IMR-90 (cell line): Measurements from ENCODE around the gene PPL. TPM values are rescaled to one million over a fixed set of nuclear protein-coding genes. Genes with fewer than 3 reads are reported as not detected.

Source experiments
- ATAC-seq: fragments of 200-7000 bp; cut with Tn5 transposase; 2 replicates; pipeline ENCODE4 v1.9.1; 2020; ENCODE audit warnings: low read depth, mild to moderate bottlenecking, moderate library complexity
- BruUV-seq: library from RNA; stranded (reverse); fragments of 400-500 nt; replicated peaks from 2 replicates; lab custom pipeline; 2021; lab: Mats Ljungman, UMichigan
- CTCF ChIA-PET: fragments of 300-600 bp; formaldehyde crosslinking; extraction: SDS; loops from one replicate; lab custom pipeline; 2021; ENCODE audit warnings: antibody characterized with exemption; lab: Yijun Ruan, JAX
- POLR2A ChIA-PET: fragments of 300-600 bp; sonication (Branson Sonifier 250); formaldehyde crosslinking; loops from one replicate; lab custom pipeline; 2022; ENCODE audit warnings: antibody characterized with exemption; ENCODE audit not compliant: unreplicated experiment; lab: Charles Lee
- DNase-seq: peaks from one replicate; pipeline ENCODE4 v3.0.0; 2013
- H2AFZ ChIP-seq: replicated peaks from 2 replicates; pipeline ENCODE3; 2013; ENCODE audit warnings: low read length, mild to moderate bottlenecking; ENCODE audit not compliant: poor library complexity
- H2AK5ac ChIP-seq: 2 replicates; pipeline ENCODE4 v1.6.1; 2013; ENCODE audit warnings: low read depth, low read length, inconsistent platforms
- H2AK9ac ChIP-seq: replicated peaks from 2 replicates; pipeline ENCODE3; 2013; ENCODE audit warnings: mild to moderate bottlenecking, low read depth, low read length, moderate library complexity; ENCODE audit not compliant: poor library complexity
- H2BK120ac ChIP-seq: 2 replicates; pipeline ENCODE4 v1.6.1; 2013; ENCODE audit warnings: low read depth, low read length, inconsistent platforms
- H2BK15ac ChIP-seq: 3 replicates; pipeline ENCODE4 v1.6.1; 2013; ENCODE audit warnings: low read depth, low read length, inconsistent platforms
- H2BK20ac ChIP-seq: 2 replicates; pipeline ENCODE4 v1.6.1; 2013; ENCODE audit warnings: low read depth, mild to moderate bottlenecking, inconsistent platforms, low read length, moderate library complexity
- H2BK5ac ChIP-seq: 2 replicates; pipeline ENCODE4 v1.6.1; 2013; ENCODE audit warnings: mild to moderate bottlenecking, low read depth, low read length, inconsistent platforms; ENCODE audit not compliant: poor library complexity, severe bottlenecking
- H3K14ac ChIP-seq: replicated peaks from 2 replicates; pipeline ENCODE4 v1.6.1; 2013; ENCODE audit warnings: low read depth, low read length, inconsistent platforms
- H3K18ac ChIP-seq: 2 replicates; pipeline ENCODE4 v1.6.1; 2013; ENCODE audit warnings: low read depth, low read length, control low read depth
- H3K23ac ChIP-seq: 2 replicates; pipeline ENCODE4 v1.6.1; 2013; ENCODE audit warnings: low read depth, low read length, inconsistent platforms
- H3K27ac ChIP-seq: 2 replicates; pipeline ENCODE4 v1.5.1; 2013; ENCODE audit warnings: mild to moderate bottlenecking, control low read depth, low read length; ENCODE audit not compliant: insufficient read depth
- H3K27me3 ChIP-seq: 2 replicates; pipeline ENCODE4 v1.6.1; 2013; ENCODE audit warnings: low read length; ENCODE audit not compliant: control insufficient read depth, insufficient read depth
- H3K36me3 ChIP-seq: 2 replicates; pipeline ENCODE4 v1.6.1; 2013; ENCODE audit warnings: low read length, mixed read lengths; ENCODE audit not compliant: control insufficient read depth, insufficient read depth
- H3K4ac ChIP-seq: 2 replicates; pipeline ENCODE4 v1.6.1; 2013; ENCODE audit warnings: low read depth, low read length, inconsistent platforms
- H3K4me1 ChIP-seq: 2 replicates; pipeline ENCODE4 v1.6.1; 2013; ENCODE audit warnings: low read length, mixed read lengths; ENCODE audit not compliant: control insufficient read depth, insufficient read depth
- H3K4me2 ChIP-seq: 2 replicates; pipeline ENCODE4 v1.6.1; 2013; ENCODE audit warnings: low read depth, mild to moderate bottlenecking, control low read depth, low read length, moderate library complexity
- H3K4me3 ChIP-seq: 2 replicates; pipeline ENCODE4 v1.5.1; 2013; ENCODE audit warnings: low read depth, mild to moderate bottlenecking, control low read depth, low read length, moderate library complexity; ENCODE audit not compliant: insufficient read depth
- H3K56ac ChIP-seq: 2 replicates; pipeline ENCODE4 v1.6.1; 2013; ENCODE audit warnings: low read length, inconsistent platforms; ENCODE audit not compliant: insufficient read depth; ENCODE audit errors: extremely low read depth
- H3K79me1 ChIP-seq, 2 experiments: 2 replicates each; pipeline ENCODE4 v1.6.1; 2013; ENCODE audit warnings: low read length in 2 of 2, inconsistent platforms in 1 of 2, low read depth in 1 of 2
- H3K9ac ChIP-seq: 2 replicates; pipeline ENCODE4 v1.6.1; 2013; ENCODE audit warnings: low read depth, low read length, control low read depth
- H3K9me1 ChIP-seq: 2 replicates; pipeline ENCODE4 v1.6.1; 2013; ENCODE audit warnings: low read length, inconsistent platforms; ENCODE audit not compliant: insufficient read depth
- H3K9me3 ChIP-seq: 2 replicates; pipeline ENCODE4 v1.6.1; 2013; ENCODE audit warnings: low read length; ENCODE audit not compliant: control insufficient read depth, insufficient read depth
- H4K20me1 ChIP-seq: 2 replicates; pipeline ENCODE4 v1.6.1; 2013; ENCODE audit warnings: low read length, inconsistent platforms; ENCODE audit not compliant: insufficient read depth
- H4K5ac ChIP-seq: 2 replicates; pipeline ENCODE4 v1.6.1; 2013; ENCODE audit warnings: mild to moderate bottlenecking, low read depth, low read length, control low read depth
- H4K8ac ChIP-seq, 2 experiments: 2 replicates each; pipeline ENCODE4 v1.6.1; 2013; ENCODE audit warnings: low read depth in 2 of 2, low read length in 2 of 2, control low read depth in 1 of 2, inconsistent platforms in 1 of 2
- H4K91ac ChIP-seq: 2 replicates; pipeline ENCODE4 v1.6.1; 2013; ENCODE audit warnings: low read depth, low read length, inconsistent platforms; ENCODE audit not compliant: insufficient read depth
- BHLHE40 ChIP-seq: fragments of 150-350 bp; IDR thresholded peaks from 2 replicates; pipeline ENCODE4 v1.6.1; 2016; ENCODE audit warnings: mild to moderate bottlenecking, low read depth, low read length
- CTCF ChIP-seq: conservative IDR thresholded peaks from 2 replicates; pipeline ENCODE4 v1.5.1; 2012; ENCODE audit warnings: mild to moderate bottlenecking, low read depth, low read length, improper control_type of control experiment
- FOS ChIP-seq: fragments of 150-350 bp; IDR thresholded peaks from 2 replicates; pipeline ENCODE4 v1.6.1; 2016; ENCODE audit warnings: low read depth, low read length
- MAFK ChIP-seq: IDR thresholded peaks from 2 replicates; pipeline ENCODE4 v1.6.1; 2012; ENCODE audit warnings: low read depth, low read length, improper control_type of control experiment
- MAZ ChIP-seq: IDR thresholded peaks from 2 replicates; pipeline ENCODE4 v1.6.1; 2012; ENCODE audit warnings: low read depth, mild to moderate bottlenecking, low read length, improper control_type of control experiment, moderate library complexity, borderline replicate concordance
- MXI1 ChIP-seq: IDR thresholded peaks from 2 replicates; pipeline ENCODE4 v1.6.1; 2012; ENCODE audit warnings: low read depth, mild to moderate bottlenecking, low read length, moderate library complexity, borderline replicate concordance
- NFE2L2 ChIP-seq: fragments of 150-350 bp; IDR thresholded peaks from 2 replicates; pipeline ENCODE4 v1.6.1; 2016; ENCODE audit warnings: low read depth, mild to moderate bottlenecking, low read length
- POLR2A ChIP-seq: IDR thresholded peaks from 2 replicates; pipeline ENCODE4 v1.6.1; 2012; ENCODE audit warnings: mild to moderate bottlenecking, low read depth, low read length
- RAD21 ChIP-seq: IDR thresholded peaks from 2 replicates; pipeline ENCODE4 v1.6.1; 2012; ENCODE audit warnings: low read length, improper control_type of control experiment
- RCOR1 ChIP-seq: IDR thresholded peaks from 2 replicates; pipeline ENCODE4 v1.6.1; 2012; ENCODE audit warnings: mild to moderate bottlenecking, low read length, improper control_type of control experiment; ENCODE audit not compliant: insufficient replicate concordance
- RFX5 ChIP-seq: IDR thresholded peaks from 2 replicates; pipeline ENCODE4 v1.8.0; 2012; ENCODE audit warnings: low read depth, mild to moderate bottlenecking, low read length, moderate library complexity
- SMC3 ChIP-seq: fragments of 150-350 bp; IDR thresholded peaks from 2 replicates; pipeline ENCODE4 v1.6.1; 2016; ENCODE audit warnings: low read depth, mild to moderate bottlenecking, antibody characterized with exemption, low read length, moderate library complexity
- WGBS, 2 experiments: methylation state at CpG; one replicate each; pipeline versions ENCODE4 v1.1.5 to v1.1.7; 2013; ENCODE audit warnings: missing lambda C conversion rate in 2 of 2; ENCODE audit not compliant: insufficient read length in 1 of 2; ENCODE audit errors: extremely low coverage in 2 of 2; 5-methylcytosine and 5-hydroxymethylcytosine counted together
- dilution Hi-C: fragments of 300-500 bp; cut with HindIII; formaldehyde crosslinking; loops from one replicate; pipeline ENCODE4 v1.14.3; 2018; ENCODE audit warnings: low sequenced_read_pairs; ENCODE audit not compliant: unreplicated experiment
- in situ Hi-C: fragments of 300-500 bp; cut with MboI; formaldehyde crosslinking; loops from 3 replicates; pipeline ENCODE4 v1.14.3; 2019; ENCODE audit warnings: low sequenced_read_pairs, inconsistent platforms, mixed read lengths
- intact Hi-C: fragments of 100-400 bp; cut with micrococcal nuclease; formaldehyde crosslinking; loops from 2 replicates; pipeline ENCODE4 v1.10.0; 2022
- polyA plus RNA-seq, 3 experiments: library from polyadenylated mRNA; depleted of rRNA; stranded (reverse); fragments of >200 nt; gene quantifications; 2 replicates each; pipeline ENCODE4 v1.2.3, GENCODE V29; 2012; ENCODE audit warnings: low replicate concordance in 1 of 3
- total RNA-seq: library from RNA; depleted of rRNA; stranded (reverse); fragments of >200 nt; gene quantifications from 2 replicates; pipeline ENCODE4 v1.2.3, GENCODE V29; 2012
- TF ChIP-seq, protein P1 (sequence below): fragments of 150-350 bp; IDR thresholded peaks from 2 replicates; pipeline ENCODE4 v1.6.1; 2016; ENCODE audit warnings: low read depth, mild to moderate bottlenecking, low read length, moderate library complexity, borderline replicate concordance

The PPL gene
- total and polyA plus RNA-seq, 2 of the 4 experiments (the other 2 are of a cell fraction) = 0.34 to 0.36 TPM

GRCh38 chr16:4895366-4895765 is 41.6 kb downstream of the PPL start:
- H2BK20ac ChIP-seq = no peak overlapping the region
- H3K18ac ChIP-seq = no peak overlapping the region
- no peak overlapping the region for H2AK5ac ChIP-seq
- dilution Hi-C loops (no loop called here), in situ Hi-C loops (no loop called here), intact Hi-C loops (no loop called here)
- TF ChIP-seq, protein P1, sequence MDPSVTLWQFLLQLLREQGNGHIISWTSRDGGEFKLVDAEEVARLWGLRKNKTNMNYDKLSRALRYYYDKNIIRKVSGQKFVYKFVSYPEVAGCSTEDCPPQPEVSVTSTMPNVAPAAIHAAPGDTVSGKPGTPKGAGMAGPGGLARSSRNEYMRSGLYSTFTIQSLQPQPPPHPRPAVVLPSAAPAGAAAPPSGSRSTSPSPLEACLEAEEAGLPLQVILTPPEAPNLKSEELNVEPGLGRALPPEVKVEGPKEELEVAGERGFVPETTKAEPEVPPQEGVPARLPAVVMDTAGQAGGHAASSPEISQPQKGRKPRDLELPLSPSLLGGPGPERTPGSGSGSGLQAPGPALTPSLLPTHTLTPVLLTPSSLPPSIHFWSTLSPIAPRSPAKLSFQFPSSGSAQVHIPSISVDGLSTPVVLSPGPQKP = no peak
- TF ChIP-seq MAZ = no peak
- no peak for TF ChIP-seq POLR2A
- no peak for TF ChIP-seq RFX5
- no peak for TF ChIP-seq FOS
- no peak for TF ChIP-seq MXI1
- TF ChIP-seq SMC3 = no peak
- TF ChIP-seq NFE2L2 = no peak
- no peak for TF ChIP-seq RCOR1
- no peak for TF ChIP-seq MAFK
- no peak for TF ChIP-seq BHLHE40
- no peak for TF ChIP-seq CTCF
- TF ChIP-seq RAD21 = no peak
- POLR2A ChIA-PET = no interaction called here
- no peaks in the 10 kb centered on the region for H3K27me3 ChIP-seq
- no peak overlapping the region for H3K23ac ChIP-seq
- H3K79me1 ChIP-seq = no peaks in the 10 kb centered on the region
- no TSS peak for BruUV-seq
- H4K5ac ChIP-seq = no peak overlapping the region
- peaks cover 4% of the 10 kb centered on the region for H3K9me3 ChIP-seq
- peaks cover 8% of the 10 kb centered on the region for H3K4me1 ChIP-seq
- no peak overlapping the region for H2BK15ac ChIP-seq
- H4K20me1 ChIP-seq = no peaks in the 10 kb centered on the region
- H3K9me1 ChIP-seq = 0 out of 2 replicates have a peak, but pooled peaks cover 2% of the 10 kb centered on the region
- no peak overlapping the region for H4K91ac ChIP-seq
- no peak overlapping the region for H2AK9ac ChIP-seq
- H3K4me2 ChIP-seq = no peak overlapping the region
- WGBS, 2 experiments = 100% methylated on average over 1 of the region's 13 CpGs; no CpG with 5 or more reads in 1 of the 2 experiments
- H3K56ac ChIP-seq = no peak overlapping the region
- H2BK120ac ChIP-seq = no peak overlapping the region
- H4K8ac ChIP-seq = no peak overlapping the region
- no peak overlapping the region for H3K4me3 ChIP-seq
- no peak overlapping the region for H3K4ac ChIP-seq
- no peak for DNase-seq
- CTCF ChIA-PET = interaction anchor here (0.6 kb wide), 2 partner anchors 38 to 177 kb away, joined by 3 read pairs; no protein-coding TSS in a partner anchor
- H3K9ac ChIP-seq = no peak overlapping the region
- no peak overlapping the region for H2AFZ ChIP-seq
- H3K14ac ChIP-seq = no peak overlapping the region
- H2BK5ac ChIP-seq = no peak overlapping the region
- no peaks in the 10 kb centered on the region; the same call in 1 of the 2 replicates for H3K36me3 ChIP-seq
- no peak overlapping the region for H3K27ac ChIP-seq
- ATAC-seq = no peak
